ENCODE measurements around the gene PRKN. TPM values are rescaled to one million over a fixed set of nuclear protein-coding genes. Genes with fewer than 3 reads are reported as not detected.

The PRKN gene
- total RNA-seq, 1 donor from 2014 or later, result 0.91 TPM

- intact Hi-C loops (cut with micrococcal nuclease), result no loop called here
Observed at GRCh38 chr6:162249907-162250642, 477.5 kb downstream of the PRKN start.

DNA sequence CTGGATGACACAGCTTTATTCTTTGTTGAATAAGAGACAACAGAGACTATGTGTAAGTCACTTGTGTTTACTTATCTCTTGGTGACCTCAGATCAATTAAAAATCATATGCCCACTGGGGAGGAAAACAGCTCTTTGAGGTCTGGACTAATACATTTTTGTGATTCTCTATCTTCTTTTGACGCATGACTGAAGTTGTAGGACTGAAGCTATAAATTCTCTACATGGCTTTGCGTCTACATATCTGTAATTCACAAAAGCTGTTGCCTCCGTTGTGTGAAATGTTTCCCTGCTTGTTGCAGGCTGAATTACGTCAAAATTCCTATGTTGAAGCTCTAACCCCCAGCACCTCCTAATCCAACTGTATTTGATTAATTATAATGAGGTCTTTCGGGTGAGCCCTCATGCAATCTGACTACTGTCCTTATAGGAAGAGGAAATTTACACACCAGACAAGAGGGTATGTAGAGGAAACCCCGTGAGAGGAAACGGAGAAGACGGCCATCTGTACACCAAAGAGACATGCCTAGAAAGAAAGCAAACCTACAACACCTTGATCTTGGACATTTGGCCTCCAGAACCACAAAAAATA is 481.6 kb downstream of the PRKN start:
- intact Hi-C loops (cut with micrococcal nuclease), result no loop called here

DNA sequence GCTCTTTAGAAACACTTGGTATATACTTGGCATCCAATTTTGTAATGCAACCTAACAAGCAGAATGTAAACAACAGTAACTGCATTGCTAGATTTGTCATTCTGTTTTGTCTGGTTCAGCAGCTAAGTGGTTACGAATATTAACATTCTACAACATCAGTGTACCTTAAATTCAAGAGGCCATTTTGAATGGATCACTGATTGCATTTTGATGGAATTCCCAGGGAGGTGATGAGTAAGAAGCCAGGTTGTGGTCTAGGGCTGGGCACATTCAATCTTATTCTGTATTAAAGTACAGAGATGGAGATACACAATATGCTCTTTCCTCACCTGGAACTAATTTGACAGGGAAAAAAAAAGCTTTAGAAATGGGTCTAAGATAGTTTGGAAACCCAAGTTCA is 483.5 kb downstream of the PRKN start:
- intact Hi-C loops (cut with micrococcal nuclease), result no loop called here

DNA sequence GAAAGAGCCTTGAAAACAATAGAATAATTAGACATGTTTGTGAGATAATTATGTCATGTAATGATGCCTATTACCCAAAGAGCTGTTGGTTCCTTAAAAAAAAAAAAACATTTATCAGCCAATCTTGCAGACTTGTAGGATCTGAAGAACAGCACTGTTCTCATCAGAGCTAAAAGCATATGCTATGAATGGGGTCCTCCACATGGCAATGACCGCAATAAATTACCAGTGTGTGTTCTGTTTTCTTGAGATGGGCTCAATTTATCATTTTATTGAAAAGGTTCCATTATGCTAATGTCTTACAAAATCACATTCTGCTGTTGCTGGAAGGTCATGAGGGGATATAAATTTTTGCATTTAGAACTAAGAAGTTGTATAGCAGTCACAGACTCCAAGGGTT is 484.7 kb downstream of the PRKN start:
- intact Hi-C loops (cut with micrococcal nuclease), result no loop called here

DNA sequence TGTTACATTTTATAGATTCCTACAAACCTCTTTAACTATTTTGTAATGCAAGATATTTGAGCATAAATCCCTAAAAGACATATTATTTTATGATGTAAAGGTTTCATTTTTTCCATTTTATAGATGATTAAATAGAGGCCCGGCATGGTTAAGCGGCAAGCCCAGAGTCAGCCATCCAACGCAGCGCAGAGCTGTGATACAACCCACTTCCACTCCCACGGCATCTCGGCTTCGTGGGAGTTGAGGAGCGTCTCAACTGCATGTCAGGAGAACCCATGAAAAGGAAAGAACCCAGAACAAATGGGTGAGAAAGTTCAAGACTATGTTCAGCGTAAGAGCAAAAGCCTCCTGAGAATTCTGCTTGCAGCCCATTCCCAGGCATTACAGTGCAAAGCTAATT is 488.2 kb downstream of the PRKN start:
- intact Hi-C loops (cut with micrococcal nuclease), result no loop called here

DNA sequence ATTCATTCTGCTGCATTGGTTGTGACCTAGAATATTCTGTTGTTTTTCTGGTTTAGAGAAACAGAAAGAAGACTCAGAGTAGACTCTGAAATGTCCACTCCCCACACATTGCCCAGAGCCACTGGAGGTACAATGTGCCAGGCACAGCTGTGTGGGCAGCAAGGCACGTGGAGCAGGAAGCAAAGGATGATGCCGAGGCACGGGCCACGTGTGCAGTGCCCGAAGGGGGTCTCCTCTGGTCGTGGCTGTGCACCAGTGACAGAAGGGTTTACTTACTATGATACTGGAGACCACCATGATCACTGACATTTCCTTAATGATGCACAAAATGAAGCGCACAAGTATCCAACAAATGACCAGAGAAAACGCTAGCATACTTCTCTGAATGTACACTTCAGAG is 488.9 kb downstream of the PRKN start:
- intact Hi-C loops (cut with micrococcal nuclease), result no loop called here

DNA sequence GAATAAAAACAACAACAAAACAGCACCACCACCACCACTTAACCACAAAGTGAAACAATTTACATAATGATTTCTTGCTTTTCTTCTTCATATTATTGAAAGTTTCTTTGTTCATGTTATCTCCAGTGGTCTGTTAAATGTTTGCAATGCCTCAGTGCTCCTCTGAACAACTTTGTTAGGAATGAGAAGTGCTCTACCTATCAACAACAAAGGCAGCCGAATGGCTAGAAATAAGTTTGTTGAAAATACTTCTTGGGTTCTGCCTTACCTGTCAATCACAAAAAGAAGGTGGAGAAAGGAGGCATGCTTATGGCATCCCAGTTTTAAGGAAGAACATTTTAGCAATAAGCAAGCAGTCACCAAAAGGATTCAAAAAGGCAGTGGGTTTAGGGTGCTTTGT is 490.2 kb downstream of the PRKN start:
- intact Hi-C loops (cut with micrococcal nuclease), result no loop called here

GRCh38 chr6:162234631-162235030 is 492.9 kb downstream of the PRKN start:
- intact Hi-C loops (cut with micrococcal nuclease), result no loop called here

- intact Hi-C loops (cut with micrococcal nuclease), result no loop called here
Observed at GRCh38 chr6:162230147-162230752, 497.3 kb downstream of the PRKN start.

DNA sequence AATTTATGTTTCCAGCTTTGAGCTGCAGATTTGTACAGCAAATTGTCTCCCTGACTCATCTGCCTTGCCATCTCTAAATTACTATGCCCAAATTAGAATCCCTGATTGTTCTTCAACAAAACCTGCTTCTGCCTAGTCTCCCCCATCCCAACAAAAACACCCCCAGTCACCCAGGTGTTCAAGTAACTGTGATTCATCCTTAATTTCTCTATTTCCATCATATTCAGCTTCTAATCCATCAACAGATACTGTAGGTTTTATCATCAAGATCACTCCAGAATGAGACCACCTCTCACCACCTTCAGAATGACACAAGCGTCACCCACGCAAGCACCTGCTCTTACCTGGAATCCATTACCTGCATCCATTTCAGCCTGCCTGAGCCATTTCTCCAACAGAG is 498.5 kb downstream of the PRKN start:
- intact Hi-C loops (cut with micrococcal nuclease), result no loop called here

DNA sequence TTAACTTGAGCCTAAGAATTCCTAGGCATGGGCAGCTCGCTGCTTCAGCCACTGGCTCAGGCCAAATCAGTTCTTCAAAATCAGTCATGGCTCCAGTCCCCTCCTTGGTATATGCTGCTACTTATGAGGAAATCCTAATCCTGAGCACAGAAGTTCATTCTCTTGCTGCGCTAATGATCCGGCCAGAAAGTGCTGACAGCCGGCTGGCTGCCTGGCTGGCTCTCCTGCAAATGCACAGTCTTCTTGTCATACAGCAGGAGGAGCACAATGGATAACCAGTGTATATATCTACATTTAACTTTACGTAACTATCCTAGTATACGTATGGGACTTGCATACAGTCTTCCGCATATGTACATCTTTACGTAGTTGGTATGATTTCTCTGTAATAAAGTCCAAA is 500.8 kb downstream of the PRKN start:
- intact Hi-C loops (cut with micrococcal nuclease), result no loop called here

DNA sequence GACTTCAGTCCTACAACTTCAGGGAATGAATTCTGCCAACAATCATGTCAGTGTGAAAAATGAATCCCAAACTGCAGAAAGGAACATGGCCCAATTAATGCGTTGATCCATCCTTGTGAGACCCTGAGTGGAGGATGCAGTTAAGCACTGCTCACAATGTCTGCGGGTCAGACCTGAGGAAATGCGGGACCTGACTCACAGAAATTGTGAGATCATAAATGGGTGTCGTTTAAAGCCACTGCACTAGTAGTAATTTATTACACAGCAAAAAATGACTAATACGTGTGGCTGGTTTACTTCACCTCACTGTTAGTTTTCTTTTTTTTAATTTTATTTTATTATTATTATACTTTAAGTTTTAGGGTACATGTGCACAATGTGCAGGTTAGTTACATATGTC is 505.0 kb downstream of the PRKN start:
- intact Hi-C loops (cut with micrococcal nuclease), result no loop called here

GRCh38 chr6:162220876-162221275 is 506.7 kb downstream of the PRKN start:
- intact Hi-C loops (cut with micrococcal nuclease), result no loop called here

DNA sequence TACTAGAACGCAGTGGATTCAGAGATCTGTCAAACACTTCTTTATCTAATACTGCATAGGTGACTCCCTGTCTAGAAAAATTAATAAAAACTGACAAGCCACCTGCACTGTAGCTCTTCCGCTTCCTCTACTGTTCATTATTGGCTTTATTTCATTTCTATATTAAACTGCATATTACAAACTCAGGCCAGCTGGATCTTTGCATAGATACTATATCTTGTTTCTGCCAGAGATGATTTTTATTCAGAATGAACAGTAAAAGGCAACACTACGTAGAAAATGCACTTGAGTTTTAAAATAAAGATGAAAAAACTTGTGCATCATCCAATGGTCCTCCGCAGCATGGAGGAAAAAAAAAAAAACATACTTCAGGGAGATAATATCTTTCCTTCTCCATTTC is 508.3 kb downstream of the PRKN start:
- intact Hi-C loops (cut with micrococcal nuclease), result no loop called here

- intact Hi-C loops (cut with micrococcal nuclease), result no loop called here
Observed at GRCh38 chr6:162217811-162218493, 509.6 kb downstream of the PRKN start.

GRCh38 chr6:162217058-162217457 is 510.5 kb downstream of the PRKN start:
- intact Hi-C loops (cut with micrococcal nuclease), result no loop called here

DNA sequence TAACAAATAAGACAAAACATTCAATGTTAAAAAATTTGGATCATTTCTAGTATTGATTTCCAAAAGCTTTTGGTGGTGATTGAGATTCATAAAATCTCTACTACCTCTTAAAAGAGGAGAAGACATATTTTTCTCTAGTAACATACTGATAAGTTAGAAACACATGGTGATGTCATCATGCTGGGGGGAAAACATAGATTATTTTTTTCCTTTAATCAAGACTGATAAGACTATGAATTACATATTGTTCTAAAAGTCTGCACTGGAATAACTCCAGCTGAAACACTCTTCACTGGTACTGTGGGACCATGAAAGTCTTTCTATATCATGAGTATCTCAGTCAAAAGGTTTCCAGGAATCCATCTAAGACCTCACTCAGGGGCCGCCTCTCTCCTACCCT is 515.8 kb downstream of the PRKN start:
- intact Hi-C loops (cut with micrococcal nuclease), result no loop called here

DNA sequence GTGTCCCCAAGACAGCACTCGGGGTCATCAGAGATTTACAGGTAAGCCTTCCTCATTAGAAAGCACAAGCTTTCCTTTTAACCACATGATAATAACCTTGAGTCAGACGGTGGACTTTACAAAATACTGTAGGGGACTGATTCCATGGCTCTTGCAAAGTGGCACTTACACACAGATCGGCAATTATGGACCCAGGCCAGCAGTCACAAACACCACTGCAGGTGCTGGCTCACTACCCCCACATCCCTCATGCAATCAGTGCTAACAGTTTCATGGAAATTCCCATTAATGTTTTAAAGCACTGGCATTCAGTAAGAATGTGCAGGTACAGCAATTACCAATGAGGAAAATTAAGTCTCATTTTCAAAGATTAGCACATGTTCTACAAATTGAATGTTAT is 516.5 kb downstream of the PRKN start:
- intact Hi-C loops (cut with micrococcal nuclease), result no loop called here

DNA sequence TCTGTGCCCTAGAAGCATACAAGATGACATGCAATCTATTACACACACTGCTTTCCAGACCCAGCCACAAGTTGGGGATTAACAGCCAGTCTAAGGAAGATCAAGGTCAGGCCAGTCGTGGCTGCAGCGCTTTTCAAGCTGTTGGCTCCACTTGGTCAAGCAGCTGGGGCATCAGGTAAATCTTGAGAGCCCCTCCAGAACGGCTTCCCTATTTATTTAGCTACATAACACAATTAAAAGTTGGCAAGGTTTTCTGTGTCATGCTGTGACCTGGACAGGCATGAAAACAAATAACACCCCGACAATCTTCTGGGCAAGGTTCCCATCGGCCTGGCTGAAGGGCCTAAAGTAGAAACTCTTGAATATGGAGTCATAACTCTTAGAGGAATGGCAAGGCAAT is 524.3 kb downstream of the PRKN start:
- intact Hi-C loops (cut with micrococcal nuclease), result no loop called here

GRCh38 chr6:162200945-162201690 is 526.4 kb downstream of the PRKN start:
- intact Hi-C loops (cut with micrococcal nuclease), result no loop called here

DNA sequence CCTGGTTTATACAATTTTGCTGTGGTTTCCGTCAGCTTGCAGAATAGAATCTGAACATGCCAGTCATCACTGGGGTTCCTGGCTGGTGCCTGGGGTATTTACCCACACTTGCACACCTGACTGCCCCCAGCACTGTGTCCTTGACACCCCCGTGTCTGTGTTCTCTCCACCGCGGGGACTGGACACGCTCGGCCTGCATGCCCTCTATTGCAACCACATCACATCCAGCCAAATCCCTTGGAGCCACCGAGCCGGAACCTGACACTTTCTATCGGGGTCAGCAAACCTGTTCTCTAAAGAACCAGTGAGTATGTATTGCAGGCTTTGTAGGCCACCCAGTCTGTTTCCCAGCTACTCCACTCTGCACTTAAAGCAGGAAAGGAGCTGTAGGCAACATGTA is 527.5 kb downstream of the PRKN start:
- intact Hi-C loops (cut with micrococcal nuclease), result no loop called here

- intact Hi-C loops (cut with micrococcal nuclease), result no loop called here
Observed at GRCh38 chr6:162198925-162199324, 528.6 kb downstream of the PRKN start.
